Measurements from ENCODE around the gene MSI2.

Gene MSI2

GRCh38 chr17:57362797-57363556 lies 106.7 kb downstream of the MSI2 start:
- H3K79me2 ChIP-seq (ENCODE audit: insufficient read depth, low read length): peaks cover 100% of the 10 kb centered on the region

GRCh38 chr17:57363580-57363979 lies 107.3 kb downstream of the MSI2 start:
- no peak for TF ChIP-seq EZH2phosphoT487 (IDR thresholded peaks at IDR 0.05; ENCODE audit: borderline replicate concordance)
- TF ChIP-seq, protein P1, sequence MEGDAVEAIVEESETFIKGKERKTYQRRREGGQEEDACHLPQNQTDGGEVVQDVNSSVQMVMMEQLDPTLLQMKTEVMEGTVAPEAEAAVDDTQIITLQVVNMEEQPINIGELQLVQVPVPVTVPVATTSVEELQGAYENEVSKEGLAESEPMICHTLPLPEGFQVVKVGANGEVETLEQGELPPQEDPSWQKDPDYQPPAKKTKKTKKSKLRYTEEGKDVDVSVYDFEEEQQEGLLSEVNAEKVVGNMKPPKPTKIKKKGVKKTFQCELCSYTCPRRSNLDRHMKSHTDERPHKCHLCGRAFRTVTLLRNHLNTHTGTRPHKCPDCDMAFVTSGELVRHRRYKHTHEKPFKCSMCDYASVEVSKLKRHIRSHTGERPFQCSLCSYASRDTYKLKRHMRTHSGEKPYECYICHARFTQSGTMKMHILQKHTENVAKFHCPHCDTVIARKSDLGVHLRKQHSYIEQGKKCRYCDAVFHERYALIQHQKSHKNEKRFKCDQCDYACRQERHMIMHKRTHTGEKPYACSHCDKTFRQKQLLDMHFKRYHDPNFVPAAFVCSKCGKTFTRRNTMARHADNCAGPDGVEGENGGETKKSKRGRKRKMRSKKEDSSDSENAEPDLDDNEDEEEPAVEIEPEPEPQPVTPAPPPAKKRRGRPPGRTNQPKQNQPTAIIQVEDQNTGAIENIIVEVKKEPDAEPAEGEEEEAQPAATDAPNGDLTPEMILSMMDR (conservative IDR thresholded peaks at IDR 0.05; ENCODE audit: low read length): no peak
- Histone ChIP-seq H3K9ac (ENCODE audit: low read depth, low read length, poor library complexity, severe bottlenecking) (no peak overlapping the region), H3F3A (ENCODE audit: low read depth) (no peaks in the 10 kb centered on the region), H3K9me2 (replicated peaks; ENCODE audit: low read depth, low read length) (no peaks in the 10 kb centered on the region), H3K36me3 (ENCODE audit: insufficient read depth, low read length) (peaks cover 60% of the 10 kb centered on the region; the same call in 1 of the 2 replicates), H3K27me3 (ENCODE audit: insufficient read depth, low read length, poor library complexity, severe bottlenecking) (no peaks in the 10 kb centered on the region), H3K79me2 (ENCODE audit: insufficient read depth, low read length) (peaks cover 100% of the 10 kb centered on the region), H3K4me2 (ENCODE audit: low read depth, low read length, poor library complexity, severe bottlenecking) (no peak overlapping the region), H3K9me3 (ENCODE audit: insufficient read depth, low read depth, low read length) (no peaks in the 10 kb centered on the region), H3K4me3 (ENCODE audit: low read length, poor library complexity, severe bottlenecking) (no peak overlapping the region), H3K4me1 (ENCODE audit: insufficient read depth, low read length, poor library complexity, severe bottlenecking) (peaks cover 39% of the 10 kb centered on the region), H2AFZ (ENCODE audit: low read length) (no peak overlapping the region), H4K20me1 (ENCODE audit: insufficient read depth, low read length, poor library complexity, severe bottlenecking) (peaks cover 94% of the 10 kb centered on the region)

More at GRCh38 chr17:57362797-57363556, 106.7 kb downstream of the MSI2 start:
- Histone ChIP-seq H3F3A (ENCODE audit: low read depth) (no peaks in the 10 kb centered on the region), H3K9ac (ENCODE audit: low read depth, low read length, poor library complexity, severe bottlenecking) (no peak overlapping the region), H3K9me2 (replicated peaks; ENCODE audit: low read depth, low read length) (no peaks in the 10 kb centered on the region), H3K36me3 (ENCODE audit: insufficient read depth, low read length) (peaks cover 63% of the 10 kb centered on the region; the same call in 1 of the 2 replicates), H2AFZ (ENCODE audit: low read length) (no peak overlapping the region), H3K4me2 (ENCODE audit: low read depth, low read length, poor library complexity, severe bottlenecking) (no peak overlapping the region), H3K4me3 (ENCODE audit: low read length, poor library complexity, severe bottlenecking) (no peak overlapping the region), H3K9me3 (ENCODE audit: insufficient read depth, low read depth, low read length) (no peaks in the 10 kb centered on the region), H3K27me3 (ENCODE audit: insufficient read depth, low read length, poor library complexity, severe bottlenecking) (no peaks in the 10 kb centered on the region), H3K4me1 (ENCODE audit: insufficient read depth, low read length, poor library complexity, severe bottlenecking) (peaks cover 42% of the 10 kb centered on the region), H4K20me1 (ENCODE audit: insufficient read depth, low read length, poor library complexity, severe bottlenecking) (peaks cover 94% of the 10 kb centered on the region)
- TF ChIP-seq, protein P1 (conservative IDR thresholded peaks at IDR 0.05; ENCODE audit: low read length): no peak
- TF ChIP-seq EZH2phosphoT487 (IDR thresholded peaks at IDR 0.05; ENCODE audit: borderline replicate concordance): no peak

GRCh38 chr17:57363998-57364643 lies 107.8 kb downstream of the MSI2 start:
- H3K9ac ChIP-seq (ENCODE audit: low read depth, low read length, poor library complexity, severe bottlenecking): no peak overlapping the region
- no peak overlapping the region for H2AFZ ChIP-seq (ENCODE audit: low read length)
- H4K20me1 ChIP-seq (ENCODE audit: insufficient read depth, low read length, poor library complexity, severe bottlenecking): peaks cover 94% of the 10 kb centered on the region
- H3K36me3 ChIP-seq (ENCODE audit: insufficient read depth, low read length): peaks cover 59% of the 10 kb centered on the region; the same call in 1 of the 2 replicates
- no peaks in the 10 kb centered on the region for H3K9me3 ChIP-seq (ENCODE audit: insufficient read depth, low read depth, low read length)
- TF ChIP-seq, protein P1 (conservative IDR thresholded peaks at IDR 0.05; ENCODE audit: low read length): no peak
- no peak for TF ChIP-seq EZH2phosphoT487 (IDR thresholded peaks at IDR 0.05; ENCODE audit: borderline replicate concordance)
- H3K4me1 ChIP-seq (ENCODE audit: insufficient read depth, low read length, poor library complexity, severe bottlenecking): peaks cover 41% of the 10 kb centered on the region
- peaks cover 100% of the 10 kb centered on the region for H3K79me2 ChIP-seq (ENCODE audit: insufficient read depth, low read length)
- H3K4me2 ChIP-seq (ENCODE audit: low read depth, low read length, poor library complexity, severe bottlenecking): no peak overlapping the region
- H3F3A ChIP-seq (ENCODE audit: low read depth): no peaks in the 10 kb centered on the region
- no peaks in the 10 kb centered on the region for H3K27me3 ChIP-seq (ENCODE audit: insufficient read depth, low read length, poor library complexity, severe bottlenecking)
- H3K4me3 ChIP-seq (ENCODE audit: low read length, poor library complexity, severe bottlenecking): no peak overlapping the region
- H3K9me2 ChIP-seq (replicated peaks; ENCODE audit: low read depth, low read length): no peaks in the 10 kb centered on the region
